Right lung (tissue), 5 donors: ENCODE measurements around the gene ARL4A. TPM values are rescaled to one million over a fixed set of nuclear protein-coding genes. Genes with fewer than 3 reads are reported as not detected.

Source experiments
- DNase-seq, 2 donors: peaks; one replicate each; pipeline ENCODE4 v3.0.0-alpha.2; 2013
- polyA plus RNA-seq, 5 donors: library from polyadenylated mRNA; unstranded; fragments of 120-200 nt; gene quantifications; one replicate each; pipeline versions ENCODE4 v1.2.1 to v1.2.3, GENCODE V29; 2013; ENCODE audit warnings: inconsistent platforms in 1 of 5, low replicate concordance in 1 of 5; ENCODE audit not compliant: insufficient read length in 5 of 5, insufficient read depth in 1 of 5

The ARL4A gene
- polyA plus RNA-seq, 5 donors: 23.4 to 38.8 (median 29.7) TPM

GRCh38 chr7:12695965-12696364 lies 8.5 kb downstream of the ARL4A start:
- DNase-seq: no peak

- no peak for DNase-seq
Measured at GRCh38 chr7:12699299-12699698, 11.9 kb downstream of the ARL4A start.

DNA sequence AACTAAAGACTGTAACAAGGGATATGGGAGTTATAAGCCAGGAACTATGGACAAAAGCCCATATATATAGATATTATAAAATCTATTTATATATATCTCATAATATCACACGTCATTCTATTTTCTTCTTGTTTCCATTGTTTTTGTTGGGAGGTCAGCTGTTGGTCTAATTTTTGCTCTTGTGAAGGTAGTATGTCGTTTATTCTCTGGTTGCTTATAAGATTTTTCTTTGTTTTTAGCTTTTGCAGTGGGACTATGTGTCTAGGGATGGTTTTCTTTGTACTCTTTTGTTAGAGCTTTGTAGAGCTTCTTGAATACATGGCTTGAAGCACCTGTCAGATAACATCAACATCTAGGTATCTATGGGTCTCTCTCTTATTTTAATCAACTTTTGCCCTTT lies 14.0 kb downstream of the ARL4A start:
- no peak for DNase-seq

GRCh38 chr7:12703881-12704280 lies 16.4 kb downstream of the ARL4A start:
- no peak for DNase-seq

GRCh38 chr7:12705878-12706277 lies 18.4 kb downstream of the ARL4A start:
- no peak for DNase-seq

- DNase-seq: no peak
Measured at GRCh38 chr7:12706900-12707536, 19.6 kb downstream of the ARL4A start.

DNA sequence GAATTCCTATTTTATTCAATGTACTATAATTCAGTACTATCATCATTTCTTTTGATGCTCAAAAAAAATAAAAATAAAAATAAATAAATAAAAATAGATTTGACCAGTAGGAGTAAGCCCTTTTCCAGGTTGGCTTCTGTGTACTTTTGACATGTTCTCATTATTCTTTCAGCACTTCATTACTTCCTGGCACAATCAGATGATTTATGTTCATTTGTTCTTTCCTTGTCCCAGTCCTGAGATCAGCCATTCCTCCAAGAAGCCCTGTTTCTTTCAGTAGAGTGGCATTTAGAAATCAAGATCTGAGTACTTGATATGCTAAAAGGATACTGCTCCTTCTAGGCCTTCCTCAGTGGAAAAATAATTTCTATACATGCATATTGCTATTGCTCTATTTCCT lies 20.9 kb downstream of the ARL4A start:
- DNase-seq: no peak

DNA sequence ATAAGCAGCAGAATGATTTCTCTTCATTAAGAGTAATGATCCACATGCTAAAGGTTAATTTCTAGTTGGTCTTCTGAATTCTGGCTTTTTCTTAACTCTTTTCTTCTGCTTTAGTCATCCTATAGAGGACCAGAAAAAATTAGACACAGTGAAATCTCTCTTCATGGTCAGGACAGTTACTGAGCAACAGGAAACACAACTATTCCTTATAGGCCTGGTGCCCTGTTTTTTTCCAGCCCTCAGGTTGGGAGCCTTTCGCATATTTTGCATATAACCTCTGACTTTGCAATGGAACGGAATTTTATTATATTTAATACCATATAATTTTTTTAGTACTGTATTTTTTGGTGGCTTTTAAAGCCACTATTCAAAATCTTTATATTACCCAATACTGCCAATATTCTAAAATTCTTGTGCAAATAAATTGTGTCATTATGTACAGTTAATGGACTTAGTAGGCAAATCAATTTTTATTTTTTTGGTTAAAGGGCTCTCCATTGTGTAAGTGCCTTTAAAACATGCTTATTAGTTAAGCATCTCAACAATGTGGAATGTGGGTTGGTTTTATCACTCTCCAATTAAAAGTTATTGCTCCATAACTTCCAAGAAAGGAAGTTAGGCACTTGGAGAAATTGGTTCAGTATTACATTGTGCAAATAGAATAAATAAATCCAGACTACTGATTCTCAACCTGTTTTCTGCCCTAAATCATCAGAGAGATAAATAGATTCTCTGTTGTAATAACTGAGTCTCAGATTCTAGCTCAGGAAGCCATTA lies 22.5 kb downstream of the ARL4A start:
- DNase-seq: no peak

DNA sequence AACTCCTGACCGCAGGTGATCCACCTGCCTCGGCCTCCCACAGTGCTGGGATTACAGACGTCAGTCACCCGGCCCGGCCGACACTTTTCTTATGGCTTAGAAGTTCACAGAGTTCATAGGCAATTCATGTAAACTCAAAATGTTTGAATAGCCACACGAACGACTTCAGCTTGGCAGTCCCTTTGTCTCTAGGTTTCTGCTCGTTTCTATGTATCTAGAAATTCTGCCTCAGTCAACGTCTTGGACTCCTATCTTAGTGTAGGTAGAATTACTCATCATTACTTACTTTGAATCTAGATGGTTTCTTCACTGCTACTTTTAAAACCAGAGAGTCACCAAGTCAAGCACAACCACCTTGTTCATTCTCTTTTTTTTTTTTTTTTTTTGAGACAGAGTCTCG lies 23.7 kb downstream of the ARL4A start:
- no peak for DNase-seq

GRCh38 chr7:12712236-12712635 lies 24.8 kb downstream of the ARL4A start:
- DNase-seq: no peak

GRCh38 chr7:12713625-12714378 lies 26.4 kb downstream of the ARL4A start:
- DNase-seq: no peak

- no peak for DNase-seq
Measured at GRCh38 chr7:12714379-12714737, 26.9 kb downstream of the ARL4A start.

- DNase-seq: peak in 1 of 2 donors; percentile 29
Measured at GRCh38 chr7:12715372-12716133, 28.1 kb downstream of the ARL4A start.

DNA sequence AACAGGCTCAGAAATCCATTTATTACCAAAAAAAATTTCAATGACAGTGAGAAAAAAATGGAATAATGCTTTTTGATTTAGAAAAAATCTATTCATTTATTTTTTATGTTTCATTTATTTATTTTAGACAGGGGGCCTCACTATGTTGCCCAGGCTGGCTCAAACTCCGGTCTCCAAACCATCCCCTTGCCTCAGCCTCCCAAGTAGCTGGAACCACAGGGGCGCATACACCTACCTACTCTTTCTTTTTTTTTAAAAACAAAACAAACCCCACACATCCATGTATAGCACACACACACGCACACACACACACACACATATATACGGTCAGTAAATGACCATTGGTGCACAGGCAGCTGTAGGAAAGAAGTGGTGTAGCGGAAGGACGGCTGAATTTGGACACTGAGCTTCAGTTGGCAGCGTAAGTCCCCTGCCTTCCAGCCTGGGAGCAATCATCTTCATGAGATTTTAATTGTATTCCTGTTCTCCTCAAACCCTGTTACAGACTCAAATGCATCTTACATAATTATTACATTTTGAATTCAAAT lies 28.8 kb downstream of the ARL4A start:
- no peak for DNase-seq

DNA sequence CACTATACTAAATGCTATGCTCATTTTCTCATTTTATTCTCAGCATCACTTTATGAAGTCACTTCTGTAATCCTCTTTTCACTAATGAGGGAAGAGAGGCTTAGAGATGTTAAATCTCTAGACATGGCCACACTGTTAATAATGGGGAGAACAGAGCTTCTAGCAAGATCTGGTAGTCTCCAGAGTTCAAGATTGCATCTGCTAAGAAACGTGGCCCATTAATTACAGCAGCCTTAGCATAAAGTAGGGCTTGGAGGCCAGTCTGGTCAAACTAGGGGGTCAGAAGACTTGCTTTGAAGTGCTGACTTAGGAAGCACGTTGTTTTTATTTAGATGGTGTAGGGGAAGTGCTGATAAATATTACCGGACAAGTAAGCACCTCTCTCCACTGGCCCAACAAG lies 29.3 kb downstream of the ARL4A start:
- DNase-seq: no peak

DNA sequence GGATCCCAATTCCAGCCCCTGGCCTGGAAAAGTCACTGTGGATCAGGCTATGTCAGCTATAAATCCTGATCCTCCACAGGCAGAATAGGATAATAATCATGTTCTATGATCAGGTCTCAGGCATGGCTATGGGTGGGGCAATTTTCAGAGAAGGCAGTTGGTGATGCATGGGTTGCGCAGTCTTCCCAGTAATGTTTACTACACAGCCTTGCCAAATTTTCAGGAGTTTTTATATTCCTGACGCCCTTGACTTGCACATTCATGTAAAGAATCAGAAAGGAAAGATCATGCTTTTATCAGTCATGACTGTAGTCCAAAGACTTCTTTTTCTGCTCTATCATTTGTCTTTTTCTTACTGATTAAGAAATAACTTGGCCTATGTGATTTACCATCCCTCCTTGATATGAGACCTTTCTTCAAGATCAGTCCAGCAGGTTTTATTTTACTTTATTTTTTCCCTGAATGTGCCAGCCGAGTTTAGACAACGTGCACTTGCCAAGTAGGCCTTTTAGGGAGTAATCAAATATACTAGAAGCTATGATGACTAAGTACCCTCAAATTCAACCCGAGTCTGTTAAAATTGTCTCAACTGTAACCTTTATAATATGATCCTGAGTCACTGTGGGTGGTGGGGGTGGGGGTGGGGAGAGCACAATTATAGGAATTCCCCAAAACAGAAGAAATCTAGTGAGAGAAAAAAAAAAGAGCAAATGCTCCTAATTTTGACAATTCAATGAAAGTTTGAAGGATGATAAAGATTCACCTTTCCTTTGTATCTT lies 31.9 kb downstream of the ARL4A start:
- no peak for DNase-seq

DNA sequence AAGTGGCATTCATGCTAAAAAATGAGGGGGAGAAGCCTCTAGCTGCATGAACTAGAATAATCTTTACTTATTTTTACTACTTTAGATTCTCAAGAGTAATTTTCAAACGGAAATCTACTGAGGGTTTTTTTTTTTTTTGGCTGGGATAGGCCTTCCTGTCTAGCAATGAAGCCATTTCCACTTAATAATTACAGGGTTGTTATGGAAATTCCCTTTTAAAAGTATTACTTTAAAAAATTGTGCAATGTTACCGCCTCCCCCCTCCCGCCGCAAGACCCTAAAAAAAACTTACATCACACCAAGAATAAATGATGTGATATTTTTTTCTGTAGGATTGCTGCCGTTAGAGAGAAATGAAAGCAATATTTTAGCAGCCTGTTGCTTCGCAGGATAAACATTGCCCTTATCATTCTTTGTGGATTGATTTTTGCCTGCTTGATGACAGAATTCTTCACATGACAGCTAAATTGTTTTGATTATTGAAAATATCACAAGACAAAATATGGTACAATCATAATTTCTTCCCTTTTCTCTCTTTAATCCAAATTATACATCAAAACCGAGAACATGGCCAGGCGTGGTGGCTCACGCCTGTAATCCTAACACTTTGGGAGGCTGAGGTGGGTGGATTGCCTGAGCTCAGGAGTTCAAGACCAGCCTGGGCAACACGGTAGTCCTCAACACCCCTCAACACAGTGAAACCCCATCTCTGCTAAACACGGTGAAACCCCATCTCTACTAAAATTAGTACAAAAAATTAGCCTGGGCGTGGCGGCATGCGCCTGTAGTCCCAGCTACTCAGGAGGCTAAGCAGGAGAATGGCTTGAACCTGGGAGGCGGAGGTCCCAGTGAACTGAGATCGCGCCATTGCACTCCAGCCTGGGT lies 32.8 kb downstream of the ARL4A start:
- peak; percentile 45 to 55 for DNase-seq

GRCh38 chr7:12721286-12721830 lies 33.9 kb downstream of the ARL4A start:
- DNase-seq: no peak

- DNase-seq: no peak
Measured at GRCh38 chr7:12722136-12722535, 34.7 kb downstream of the ARL4A start.
